D341Med (cell line): ENCODE results near the gene KCTD2.

Experiments
- DNase-seq: peaks from one replicate; pipeline ENCODE4 v3.0.0; 2012; ENCODE audit warnings: low spot score

KCTD2 gene

DNA sequence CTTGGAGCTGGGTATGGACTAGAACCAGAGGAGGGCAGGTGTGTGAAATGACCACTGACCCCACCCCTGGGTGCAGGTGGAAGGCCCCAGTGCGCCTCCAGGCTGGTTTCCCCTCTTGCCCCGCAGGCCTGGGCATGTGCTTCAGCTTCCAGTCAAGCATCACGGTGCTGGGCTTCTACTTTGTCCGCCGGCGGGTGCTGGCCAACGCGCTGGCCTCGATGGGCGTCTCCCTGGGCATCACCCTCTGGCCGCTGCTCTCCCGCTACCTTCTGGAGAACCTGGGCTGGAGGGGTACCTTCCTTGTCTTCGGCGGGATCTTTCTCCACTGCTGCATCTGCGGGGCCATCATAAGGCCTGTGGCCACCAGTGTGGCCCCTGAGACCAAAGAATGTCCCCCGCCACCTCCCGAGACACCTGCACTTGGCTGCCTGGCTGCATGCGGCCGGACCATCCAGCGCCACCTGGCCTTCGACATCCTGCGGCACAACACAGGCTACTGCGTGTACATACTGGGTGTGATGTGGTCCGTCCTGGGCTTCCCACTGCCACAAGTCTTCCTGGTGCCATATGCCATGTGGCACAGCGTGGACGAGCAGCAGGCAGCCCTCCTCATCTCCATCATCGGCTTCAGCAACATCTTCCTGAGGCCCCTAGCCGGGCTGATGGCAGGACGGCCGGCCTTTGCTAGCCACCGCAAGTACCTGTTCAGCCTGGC lies 53.0 kb downstream of the KCTD2 start:
- DNase-seq, result no peak

DNA sequence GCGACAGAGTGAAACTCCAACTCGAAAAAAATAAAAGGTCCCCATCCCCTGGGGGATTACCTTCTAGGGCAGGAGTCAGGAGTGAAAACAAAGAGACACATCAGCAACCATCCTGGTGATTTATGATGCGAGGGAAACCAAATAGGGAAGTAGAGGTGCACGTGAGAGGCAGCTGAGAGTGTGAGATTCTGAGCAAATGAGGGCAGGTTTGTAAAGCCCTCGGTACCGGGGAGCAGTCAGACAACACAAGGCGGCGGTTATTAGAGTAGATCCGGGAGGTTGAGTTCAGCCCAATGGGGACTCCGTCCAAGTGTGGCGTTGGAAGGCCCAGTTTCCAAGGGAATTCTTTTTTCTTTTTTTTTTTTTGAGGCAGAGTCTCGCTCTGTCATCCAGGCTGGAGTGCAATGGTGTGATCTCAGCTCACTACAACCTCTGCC lies 55.4 kb downstream of the KCTD2 start:
- no peak for DNase-seq

DNA sequence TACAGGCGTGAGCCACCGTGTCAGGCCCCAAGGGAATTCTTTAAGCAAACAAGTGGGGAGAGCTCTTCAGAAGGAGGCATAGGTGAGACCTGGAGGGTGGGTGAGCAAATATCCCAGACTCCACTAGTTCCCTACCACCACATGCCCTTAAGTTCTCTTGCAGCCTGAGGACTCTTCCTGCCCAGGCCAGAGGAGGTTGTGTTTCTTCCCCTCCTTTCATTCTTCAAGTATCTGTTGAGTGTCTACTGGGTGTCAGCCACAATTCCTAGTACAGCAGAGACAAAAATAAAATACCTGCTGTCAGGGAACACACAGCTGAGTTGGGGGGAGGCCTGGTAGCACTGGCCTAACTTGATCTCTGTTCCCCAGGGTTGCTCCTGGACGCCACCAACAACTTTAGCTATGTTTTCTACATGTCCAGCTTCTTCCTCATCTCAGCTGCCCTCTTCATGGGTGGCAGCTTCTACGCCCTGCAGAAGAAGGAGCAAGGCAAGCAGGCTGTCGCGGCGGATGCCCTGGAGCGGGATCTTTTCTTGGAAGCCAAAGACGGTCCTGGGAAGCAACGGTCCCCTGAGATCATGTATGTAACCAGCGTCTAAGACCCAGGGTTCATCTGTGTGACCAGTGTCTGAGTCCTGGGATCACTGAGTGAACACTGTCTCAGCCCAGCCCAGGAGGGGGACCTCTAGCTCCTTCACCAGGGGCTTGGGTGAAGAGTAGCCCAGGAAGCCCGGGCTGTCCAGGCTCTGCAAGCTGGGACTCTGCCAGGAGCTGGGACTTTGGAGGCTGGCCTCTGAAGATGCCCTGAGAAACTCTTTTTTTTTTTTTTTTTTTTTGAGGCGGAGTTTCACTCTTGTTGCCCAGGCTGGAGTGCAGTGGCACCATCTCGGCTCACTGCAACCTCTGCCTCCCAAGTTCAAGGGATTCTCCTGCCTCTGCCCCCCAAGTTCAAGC lies 56.9 kb downstream of the KCTD2 start:
- DNase-seq, result no peak

DNA sequence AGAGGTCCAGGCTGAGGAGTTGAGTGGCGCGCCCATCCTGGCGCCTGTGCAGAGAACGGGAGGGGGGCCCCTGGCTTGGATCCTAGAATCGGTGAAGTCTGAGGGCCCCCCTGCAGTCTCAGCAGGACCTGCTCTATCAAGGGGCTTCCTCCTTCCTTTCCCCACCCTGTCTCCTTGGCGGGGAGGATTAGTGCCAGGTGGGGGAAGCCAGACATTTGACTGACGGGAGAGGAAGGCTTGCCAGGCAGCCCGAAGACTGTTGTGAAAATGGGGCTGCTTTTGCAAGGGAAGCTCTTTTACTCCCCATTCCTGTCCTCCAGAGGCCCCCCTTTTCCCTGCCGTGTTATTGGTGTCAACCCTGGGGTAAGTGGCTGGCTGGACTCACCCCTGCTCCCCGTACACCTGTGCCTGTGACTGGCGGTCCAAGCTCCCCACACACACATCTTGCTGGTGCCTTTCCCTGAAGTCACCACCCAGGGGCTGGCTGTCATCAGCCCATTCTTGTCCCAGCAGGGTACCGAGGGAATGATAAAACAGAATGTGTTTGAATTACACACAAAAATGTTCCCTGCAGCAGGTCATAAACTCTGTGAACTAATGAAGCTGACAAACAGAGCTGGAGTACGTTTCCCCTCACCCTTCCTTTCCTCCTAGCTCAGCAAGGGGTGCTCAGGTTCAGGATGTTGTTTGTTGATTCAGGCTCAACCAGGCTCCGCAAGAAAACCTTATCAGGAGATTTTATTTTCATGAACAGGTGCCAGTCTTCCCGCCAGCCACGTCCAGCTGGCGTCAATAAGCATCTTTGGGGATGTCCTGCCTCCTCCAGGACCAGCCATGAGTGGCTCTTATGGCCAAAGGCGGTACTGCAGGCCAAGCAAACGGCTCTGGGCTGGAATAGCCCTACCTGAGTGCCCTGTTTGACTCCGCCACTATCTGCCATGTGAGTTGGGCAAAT lies 58.4 kb downstream of the KCTD2 start:
- DNase-seq, result peak; percentile 86

DNA sequence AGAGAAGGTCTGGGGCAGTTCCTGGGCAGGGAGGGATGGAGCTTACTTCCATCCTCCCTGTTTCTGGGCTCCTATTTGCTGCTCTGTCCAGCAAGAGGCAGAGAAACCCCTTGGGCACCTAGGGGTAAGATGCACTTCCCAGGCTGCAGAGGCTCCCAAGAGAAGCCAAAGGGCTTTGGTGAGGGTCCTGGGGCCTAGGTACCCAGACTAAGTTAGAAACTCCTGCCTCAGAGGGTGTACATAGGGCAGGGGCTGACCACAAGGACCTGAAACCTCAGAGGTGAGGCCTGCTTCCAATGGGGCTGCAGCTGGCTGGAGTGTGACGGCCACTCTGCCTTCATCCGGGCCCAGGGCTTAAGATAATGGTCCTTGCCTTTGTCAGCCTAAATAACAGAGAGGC lies 61.2 kb downstream of the KCTD2 start:
- no peak for DNase-seq

DNA sequence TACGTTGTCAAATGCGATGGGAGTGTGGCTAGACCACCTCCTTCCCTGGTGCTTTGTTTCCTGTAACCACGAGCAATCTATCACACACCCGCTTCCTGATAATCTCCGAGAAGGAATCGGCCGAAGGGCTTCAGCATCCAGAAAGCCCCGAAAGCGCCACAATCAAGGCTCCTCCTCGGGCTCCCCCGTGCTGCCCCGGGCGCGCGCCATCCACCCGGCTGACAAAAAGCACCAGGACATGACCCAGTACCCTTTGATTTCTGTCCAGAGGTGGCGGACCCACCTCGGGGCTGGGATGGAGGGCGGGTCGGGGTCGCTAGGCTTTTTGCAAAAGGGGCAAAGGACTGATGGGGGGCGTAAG lies 62.0 kb downstream of the KCTD2 start:
- DNase-seq, result no peak

DNA sequence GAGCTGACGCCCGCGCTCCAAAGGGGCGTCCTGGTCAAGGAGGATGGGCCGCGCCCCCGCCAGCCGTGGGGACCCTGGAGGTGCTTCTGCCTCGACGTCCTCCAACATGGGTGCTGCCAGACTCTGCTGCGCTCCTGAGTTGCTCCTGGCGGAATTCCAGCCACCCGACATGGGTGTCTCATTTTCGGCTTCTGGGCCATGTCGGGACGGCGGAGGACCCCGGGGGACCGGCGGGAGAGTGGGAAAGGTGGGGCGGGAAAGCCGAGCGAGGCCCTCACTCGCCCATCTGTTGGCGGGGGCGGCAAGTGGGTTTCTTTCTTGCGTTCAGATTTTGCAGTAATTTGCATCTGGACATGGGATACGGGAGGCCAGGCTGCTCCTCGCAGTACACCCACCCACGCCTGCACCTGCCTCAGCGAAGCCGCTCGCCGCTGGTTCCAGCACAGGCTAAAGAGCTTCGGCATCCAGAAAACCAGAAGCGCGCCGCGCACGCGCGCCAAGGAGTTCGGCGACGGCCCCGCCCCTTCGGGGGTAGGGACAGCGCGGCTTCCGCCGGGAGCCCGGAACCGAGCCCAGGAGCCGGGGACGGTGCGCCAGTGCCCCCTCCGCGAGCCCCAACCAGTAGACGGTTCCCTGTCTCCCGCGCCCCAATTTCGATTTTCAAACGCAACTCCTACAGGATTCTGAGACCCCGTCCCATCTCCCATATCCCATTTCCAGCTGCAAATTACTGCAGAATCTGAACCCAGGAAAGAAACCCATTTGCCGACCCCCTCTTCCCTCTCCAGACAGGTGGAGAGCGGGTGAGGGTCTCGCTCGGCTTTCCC lies 62.6 kb downstream of the KCTD2 start, which contains the start of gene ARMC7:
TSS of gene ARMC7 (plus strand) at position 563 of the 827 bp plus-strand sequence. CDS start 320 bp downstream, outside the sequence.
- peak; percentile 99 for DNase-seq

DNA sequence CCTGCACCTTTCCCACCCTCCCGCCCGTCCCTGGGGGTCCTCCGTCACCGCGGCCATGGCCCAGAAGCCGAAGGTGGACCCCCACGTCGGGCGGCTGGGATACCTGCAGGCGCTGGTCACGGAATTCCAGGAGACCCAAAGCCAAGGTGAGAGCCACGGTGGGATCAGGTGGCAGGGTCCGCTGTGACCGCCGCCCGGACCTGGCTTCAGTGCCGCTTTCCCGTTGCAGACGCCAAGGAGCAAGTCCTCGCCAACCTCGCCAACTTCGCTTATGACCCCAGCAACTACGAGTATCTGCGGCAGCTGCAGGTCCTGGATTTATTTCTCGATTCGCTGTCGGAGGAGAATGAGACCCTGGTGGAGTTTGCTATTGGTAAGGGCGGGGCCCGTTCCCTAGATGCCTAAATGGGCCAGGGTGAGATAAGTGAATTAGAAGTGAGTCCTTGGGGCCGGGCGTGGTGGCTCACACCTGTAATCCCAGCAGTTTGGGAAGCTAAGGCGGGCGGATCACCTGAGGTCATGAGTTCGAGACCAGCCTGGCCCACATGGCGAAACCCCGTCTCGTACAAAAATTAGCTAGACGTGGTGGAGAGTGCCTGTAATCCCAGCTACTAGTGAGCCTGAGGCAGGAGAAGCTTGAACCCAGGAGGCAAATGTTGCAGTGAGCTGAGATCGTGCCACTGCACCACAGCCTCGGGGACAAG lies 63.4 kb downstream of the KCTD2 start:
- no peak for DNase-seq

DNA sequence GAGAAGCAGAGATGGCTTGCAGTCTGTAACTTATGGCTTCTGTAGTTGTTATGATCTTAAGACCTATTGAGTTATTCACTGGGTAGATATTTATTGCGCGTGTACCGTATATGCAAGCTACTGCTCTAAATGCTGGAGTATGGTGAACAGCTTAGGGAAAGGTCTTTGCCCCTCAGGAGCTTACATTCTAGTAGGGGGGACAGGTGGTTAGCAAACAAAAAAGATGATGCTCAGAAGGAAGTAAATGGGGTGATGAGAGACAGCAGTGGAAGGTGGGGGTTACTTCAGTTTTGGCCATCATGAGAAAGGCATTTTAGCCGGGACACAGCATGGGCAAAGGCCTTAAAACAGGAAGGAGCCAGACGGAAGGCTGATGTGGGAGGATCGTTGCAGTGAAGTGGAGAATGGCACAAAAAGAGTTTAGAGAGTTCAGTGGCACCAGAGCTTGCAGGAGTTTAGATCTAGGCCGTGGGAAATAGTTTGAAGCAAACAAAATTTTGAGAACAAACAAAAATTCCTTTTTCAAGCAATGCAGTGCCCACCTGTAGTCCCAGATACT lies 64.8 kb downstream of the KCTD2 start:
- DNase-seq, result no peak

DNA sequence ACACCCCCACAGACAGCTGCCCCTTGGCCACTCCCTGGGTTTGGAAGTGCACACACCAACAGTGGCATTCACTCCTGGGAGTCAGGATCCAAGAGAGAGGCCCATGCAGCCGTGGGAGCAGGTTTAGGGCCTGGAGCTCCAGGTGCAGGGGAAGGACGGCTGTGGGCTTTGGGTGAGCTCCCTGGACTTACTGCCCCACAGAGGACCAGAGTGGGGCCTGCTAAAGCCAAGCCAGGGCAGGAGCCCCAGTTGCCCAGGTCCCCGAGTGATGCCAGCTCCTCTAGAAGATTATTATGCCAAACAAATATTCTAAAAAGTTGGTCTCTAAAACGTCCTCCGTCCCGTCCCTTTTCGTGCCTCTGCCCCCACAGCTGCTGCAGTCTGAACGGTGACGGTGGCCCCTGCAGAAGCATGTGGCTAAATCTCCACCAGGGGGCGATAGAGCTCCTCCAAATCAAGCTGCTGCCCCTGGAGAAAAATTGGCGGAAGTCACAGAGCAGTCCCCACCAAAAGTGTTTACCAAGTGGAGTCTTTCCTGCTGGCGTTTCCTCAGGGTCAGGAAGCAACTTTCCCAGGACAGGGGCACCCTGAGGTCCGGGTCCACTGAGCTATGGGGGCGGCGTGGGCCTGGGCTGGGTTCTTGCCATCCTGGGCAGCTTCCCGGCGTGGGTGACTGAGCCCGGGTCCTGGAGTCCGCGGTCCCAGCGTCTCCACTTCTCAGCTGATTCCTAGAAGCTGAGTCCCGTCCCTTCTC lies 67.0 kb downstream of the KCTD2 start:
- DNase-seq, result peak; percentile 91

DNA sequence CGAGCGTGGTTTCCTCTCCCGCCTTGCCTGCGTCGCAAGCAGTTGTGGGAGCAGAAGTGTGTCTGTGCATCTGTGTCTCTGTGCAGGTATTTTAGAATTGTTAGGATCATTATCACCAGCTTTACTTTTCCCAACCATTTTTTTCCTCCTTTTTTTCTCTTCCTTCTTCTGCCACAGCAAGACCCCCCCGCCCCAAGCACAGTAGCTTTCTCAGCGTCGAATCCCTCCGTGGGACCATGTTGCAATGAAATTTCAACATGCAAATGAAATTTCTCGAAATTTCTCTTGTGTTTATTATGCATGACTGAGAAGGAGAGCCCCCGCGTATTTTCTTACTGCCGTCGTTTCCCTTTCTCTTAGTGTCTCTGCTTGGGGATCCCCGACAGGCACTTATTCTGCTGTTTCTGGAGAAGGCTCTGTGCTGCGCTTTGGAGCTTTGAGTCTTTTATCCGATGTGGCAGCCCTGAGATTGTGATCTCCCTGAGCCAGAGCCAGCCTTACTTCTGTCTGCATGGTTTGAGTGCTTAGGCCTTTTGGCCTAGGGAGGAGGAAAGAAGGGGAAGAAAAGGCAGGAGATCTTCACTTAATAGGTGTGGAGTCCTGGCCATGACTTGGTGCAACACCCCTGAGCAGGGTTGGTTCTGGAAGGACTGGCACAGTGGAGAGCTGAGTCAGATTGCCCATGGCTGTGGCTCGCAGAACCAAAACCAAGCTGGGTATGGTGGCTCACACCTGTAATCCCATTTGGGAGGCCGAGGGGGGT lies 67.7 kb downstream of the KCTD2 start:
- DNase-seq, result peak; percentile 15
